Melanocyte of skin (primary cell): ENCODE results near the gene KIAA1328. TPM values are rescaled to one million over a fixed set of nuclear protein-coding genes. Genes with fewer than 3 reads are reported as not detected.

ENCODE experiments used
- total RNA-seq, 2 donors: library from RNA; depleted of rRNA; stranded (reverse); fragments of >200 nt; gene quantifications; 2 replicates each; pipeline ENCODE4 v1.2.3, GENCODE V29; 2012

The KIAA1328 gene
- 1 to 10 TPM; 4.0 to 5.5 TPM for total RNA-seq

DNA sequence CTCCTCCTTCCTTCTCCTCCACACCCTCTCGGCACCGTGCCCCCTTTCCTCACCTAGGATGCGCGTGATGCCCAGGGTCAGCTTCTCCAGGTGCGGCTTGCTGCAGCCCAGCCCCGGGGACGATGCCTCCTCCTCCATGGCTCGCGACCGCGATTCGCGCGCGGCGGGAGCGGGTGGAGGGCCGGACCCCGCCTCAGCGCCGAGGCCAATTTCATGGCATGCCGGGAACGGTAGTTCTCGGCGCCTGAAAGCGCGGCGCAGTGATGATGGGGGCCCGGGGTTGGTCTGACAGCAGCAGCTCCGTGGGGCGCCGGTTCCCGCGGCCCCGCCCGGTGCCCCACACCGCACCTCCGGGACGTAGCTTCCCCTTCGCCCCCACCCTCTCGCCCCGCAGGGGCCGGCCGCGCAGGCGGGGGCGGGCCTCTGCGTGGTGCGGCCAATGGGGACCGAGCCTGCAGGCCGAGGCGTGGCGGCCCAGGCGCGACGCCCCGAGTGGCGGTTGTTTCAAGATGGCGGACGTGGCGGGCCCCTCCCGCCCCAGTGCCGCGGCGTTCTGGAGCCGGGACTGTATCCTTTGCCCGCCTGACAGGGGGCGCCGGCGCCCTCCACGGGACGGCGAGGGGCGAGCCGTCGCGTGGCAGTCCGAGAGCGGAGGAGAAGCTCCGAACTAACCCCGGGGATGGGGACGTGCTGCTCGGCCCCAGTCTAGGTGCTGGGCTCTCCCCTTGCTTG, at the start of gene KIAA1328, which contains the start of gene TPGS2:
Gene KIAA1328 (plus strand): TSS at position 498 of the 732 bp plus-strand sequence. CDS start 12 bp downstream, at position 510.
Gene TPGS2 (minus strand): TSS at position 373 of the 732 bp plus-strand sequence. CDS start 235 bp downstream, at position 138.

Other genes with a start within 250 kb of the KIAA1328 start
- 100 to 1,000 TPM in 1 of 2 donors, 10 to 100 TPM in 1; 91.2 to 127 TPM for gene TPGS2, start 125 bp upstream of the KIAA1328 start, total RNA-seq